NCI-H460 (cell line): Measurements from ENCODE around the gene SRP68. TPM values are rescaled to one million over a fixed set of nuclear protein-coding genes. Genes with fewer than 3 reads are reported as not detected.
"Not testable (repeated sequence)": the region's sequence is repeated elsewhere in the genome, so short reads cannot be mapped to it uniquely, and the experiment has no call there.

Source experiments
- DNase-seq: peaks from one replicate; pipeline ENCODE4 v3.0.0-alpha.2; 2016; ENCODE audit warnings: low read depth; ENCODE audit errors: extremely low read depth
- total RNA-seq: library from RNA; depleted of rRNA; stranded (reverse); fragments of >200 nt; shearing (Covaris generic); gene quantifications from 2 replicates; pipeline ENCODE4 v1.2.3, GENCODE V29; 2014

Gene SRP68
- total RNA-seq, 1 experiment from 2014 or later, result 34.9 TPM

DNA sequence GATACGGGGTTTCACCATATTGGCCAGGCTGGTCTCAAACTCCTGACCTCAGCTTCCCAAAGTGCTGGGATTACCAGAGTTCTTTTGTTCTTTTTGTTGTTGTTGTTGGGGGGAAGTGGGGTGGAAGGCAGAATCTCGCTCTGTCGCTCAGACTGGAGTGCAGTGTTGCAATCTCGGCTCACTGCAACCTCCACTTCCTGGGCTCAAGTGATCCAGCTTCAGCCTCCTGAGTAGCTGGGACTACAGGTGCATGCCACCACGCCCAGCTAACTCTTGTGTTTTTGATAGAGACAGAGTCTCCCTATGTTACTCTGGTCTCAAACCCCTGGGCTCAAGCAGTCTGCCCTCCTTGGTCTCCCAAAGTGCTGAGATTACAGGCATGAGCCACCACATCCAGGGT lies 6.1 kb upstream of the SRP68 start:
- not testable (repeated sequence) for DNase-seq

DNA sequence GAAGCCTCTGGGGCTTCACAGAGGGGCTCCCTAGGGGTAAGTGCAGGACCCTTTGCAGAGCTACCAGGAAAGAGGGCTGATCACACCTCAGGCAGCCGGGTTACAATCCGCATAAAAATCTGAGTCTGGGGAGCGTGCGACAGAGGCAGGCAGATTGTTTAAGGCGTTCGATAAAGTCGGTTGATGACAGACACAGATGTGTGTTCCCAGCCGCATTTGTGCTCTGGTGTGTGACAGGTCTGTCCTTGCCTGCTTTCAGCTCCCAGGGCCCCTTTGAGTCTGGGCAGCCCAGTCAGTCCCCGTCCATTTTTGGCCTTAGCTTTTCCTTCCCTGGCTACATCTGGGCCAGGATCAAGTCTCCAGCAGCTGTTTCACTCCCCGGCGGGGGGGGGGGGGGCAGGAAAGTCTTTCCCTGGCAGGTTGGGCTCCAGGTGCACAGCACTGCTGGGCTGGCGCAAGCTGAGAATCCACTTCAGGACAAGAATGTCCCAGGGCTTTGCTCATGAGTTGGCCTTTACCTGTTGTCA lies 5.3 kb upstream of the SRP68 start:
- no peak for DNase-seq

DNA sequence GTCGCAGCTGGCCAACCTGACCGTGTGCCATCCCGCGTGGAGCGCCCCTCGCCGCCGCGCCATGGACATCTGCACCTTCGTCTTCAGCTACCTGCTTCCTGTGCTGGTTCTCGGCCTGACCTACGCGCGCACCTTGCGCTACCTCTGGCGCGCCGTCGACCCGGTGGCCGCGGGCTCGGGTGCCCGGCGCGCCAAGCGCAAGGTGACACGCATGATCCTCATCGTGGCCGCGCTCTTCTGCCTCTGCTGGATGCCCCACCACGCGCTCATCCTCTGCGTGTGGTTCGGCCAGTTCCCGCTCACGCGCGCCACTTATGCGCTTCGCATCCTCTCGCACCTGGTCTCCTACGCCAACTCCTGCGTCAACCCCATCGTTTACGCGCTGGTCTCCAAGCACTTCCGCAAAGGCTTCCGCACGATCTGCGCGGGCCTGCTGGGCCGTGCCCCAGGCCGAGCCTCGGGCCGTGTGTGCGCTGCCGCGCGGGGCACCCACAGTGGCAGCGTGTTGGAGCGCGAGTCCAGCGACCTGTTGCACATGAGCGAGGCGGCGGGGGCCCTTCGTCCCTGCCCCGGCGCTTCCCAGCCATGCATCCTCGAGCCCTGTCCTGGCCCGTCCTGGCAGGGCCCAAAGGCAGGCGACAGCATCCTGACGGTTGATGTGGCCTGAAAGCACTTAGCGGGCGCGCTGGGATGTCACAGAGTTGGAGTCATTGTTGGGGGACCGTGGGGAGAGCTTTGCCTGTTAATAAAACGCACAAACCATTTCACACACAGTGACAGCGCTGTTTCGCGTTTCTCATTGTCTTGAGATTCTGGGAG lies 4.7 kb upstream of the SRP68 start:
- no peak for DNase-seq

DNA sequence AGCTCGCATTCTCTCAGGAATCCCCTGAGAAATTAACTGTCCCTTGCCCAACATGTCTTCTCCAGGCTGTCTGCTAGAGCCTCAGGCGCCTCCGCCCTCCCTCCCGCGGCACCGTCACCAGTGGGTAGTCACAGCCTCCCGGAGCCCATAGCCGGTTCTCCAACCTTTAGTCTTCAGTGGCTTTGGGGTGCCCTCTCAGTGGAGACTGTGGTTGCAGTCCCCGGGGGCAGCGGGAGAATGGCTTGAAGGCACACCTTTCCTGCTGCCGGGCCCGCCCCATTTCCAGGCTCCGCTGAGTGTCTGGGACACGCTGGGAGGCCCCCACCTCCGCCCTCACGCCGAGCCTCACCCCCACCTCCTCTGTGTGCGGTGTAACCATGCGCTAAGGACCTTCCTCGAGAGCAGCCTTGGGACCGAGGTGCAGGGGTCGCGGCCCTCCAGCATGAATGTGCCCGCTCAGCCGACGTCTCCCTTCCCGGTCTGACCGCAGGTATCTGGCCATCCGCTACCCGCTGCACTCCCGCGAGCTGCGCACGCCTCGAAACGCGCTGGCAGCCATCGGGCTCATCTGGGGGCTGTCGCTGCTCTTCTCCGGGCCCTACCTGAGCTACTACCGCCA lies 3.9 kb upstream of the SRP68 start:
- no peak for DNase-seq

DNA sequence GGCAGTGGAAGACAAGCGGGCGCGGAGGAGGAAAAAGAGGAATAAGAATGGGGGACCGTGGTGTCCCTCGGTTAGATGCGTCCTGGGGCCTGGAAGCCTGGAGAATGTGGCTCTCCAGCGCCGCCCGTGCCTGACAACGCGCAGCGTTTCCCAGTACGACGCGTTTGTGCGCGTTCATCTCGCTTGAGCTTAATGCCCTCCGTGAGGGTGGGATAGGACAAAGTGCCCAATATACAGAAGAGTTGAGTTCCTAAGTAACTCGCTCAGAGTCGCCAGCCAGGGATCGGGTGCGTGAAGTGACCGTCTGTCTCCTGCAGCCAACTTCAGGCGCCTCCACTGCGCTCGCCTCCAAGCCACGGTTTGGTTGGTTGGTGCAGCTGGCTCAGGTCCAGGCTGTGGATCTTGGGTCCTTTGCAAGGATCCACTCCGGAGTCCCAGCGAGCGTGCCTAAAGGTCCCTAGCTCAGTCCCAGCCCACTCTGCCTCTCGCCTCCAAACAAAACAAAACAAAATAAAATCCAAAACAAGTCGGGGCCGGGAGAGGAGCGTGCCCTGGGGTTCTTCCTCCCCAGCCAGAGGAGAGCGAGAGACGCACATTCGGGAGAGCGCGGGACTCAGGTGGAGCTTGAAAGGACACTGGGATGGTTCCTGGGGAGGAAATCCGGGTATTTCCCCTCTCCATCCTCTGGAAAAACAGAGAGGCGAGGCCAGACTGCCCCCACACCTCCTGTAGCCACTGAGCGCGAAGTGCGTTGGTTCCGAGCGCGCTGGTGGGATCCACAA lies 3.2 kb upstream of the SRP68 start:
- peak; percentile 26 for DNase-seq

DNA sequence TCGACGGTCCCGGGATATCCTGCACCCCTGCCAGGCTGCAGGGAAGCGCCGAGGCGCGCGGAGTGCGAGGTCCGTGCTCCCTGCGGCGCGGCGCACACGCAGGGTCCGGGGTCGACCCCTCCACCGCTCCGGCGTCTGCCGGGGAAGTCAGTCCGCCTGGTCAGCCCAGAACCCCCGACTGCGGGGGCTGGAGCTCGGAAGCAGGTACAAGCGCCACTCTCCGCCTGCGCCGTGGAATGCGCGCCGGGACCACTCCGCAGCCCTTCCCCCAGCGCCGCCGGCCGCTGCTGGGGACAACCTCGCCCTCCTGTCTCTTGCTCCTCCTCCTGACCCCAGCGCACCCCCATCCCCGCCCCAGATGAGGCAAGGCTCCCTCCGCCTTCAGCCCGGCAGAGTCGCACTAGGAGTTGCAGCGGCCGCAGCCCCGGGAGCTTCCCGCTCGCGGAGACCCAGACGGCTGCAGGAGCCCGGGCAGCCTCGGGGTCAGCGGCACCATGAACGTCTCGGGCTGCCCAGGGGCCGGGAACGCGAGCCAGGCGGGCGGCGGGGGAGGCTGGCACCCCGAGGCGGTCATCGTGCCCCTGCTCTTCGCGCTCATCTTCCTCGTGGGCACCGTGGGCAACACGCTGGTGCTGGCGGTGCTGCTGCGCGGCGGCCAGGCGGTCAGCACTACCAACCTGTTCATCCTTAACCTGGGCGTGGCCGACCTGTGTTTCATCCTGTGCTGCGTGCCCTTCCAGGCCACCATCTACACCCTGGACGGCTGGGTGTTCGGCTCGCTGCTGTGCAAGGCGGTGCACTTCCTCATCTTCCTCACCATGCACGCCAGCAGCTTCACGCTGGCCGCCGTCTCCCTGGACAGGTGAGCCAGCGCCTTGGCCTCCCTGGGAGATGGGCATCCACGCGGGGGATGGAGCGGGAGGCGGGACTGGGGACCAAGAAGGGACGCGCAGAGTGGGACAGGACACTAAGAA lies 2.4 kb upstream of the SRP68 start, which contains the start of gene GALR2:
Gene GALR2 (plus strand): TSS at position 392 of the 974 bp plus-strand sequence. CDS start 103 bp downstream, at position 495.
- no peak for DNase-seq

DNA sequence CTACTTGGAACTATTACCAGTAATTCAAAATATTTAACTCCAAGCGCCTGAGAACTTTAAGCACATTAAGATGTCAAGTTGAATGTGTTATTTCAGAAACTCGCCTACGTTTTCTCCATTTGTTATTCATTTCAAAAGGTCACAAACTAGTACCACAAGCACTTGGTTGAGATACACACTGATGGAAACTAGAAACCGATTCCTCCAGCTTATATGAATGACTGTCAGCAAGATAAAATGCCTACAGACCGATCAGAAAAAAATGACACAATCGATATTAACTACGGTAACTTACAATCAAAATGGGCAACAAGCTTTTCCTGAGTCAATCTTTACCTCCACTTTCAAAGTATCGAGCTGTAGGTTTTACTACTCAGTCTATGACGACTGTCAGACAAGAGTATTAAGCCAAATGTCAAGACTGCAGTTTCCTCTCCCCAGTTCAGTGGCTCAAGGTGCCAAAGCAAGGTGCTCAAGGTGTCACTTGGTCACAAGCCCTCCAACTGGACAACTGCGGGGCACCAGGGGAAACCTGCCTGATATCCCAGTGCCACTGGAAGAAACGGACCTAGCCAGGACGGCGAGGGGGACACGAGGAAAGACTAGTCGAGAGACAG lies 678 bp downstream of the SRP68 start:
- no peak for DNase-seq

DNA sequence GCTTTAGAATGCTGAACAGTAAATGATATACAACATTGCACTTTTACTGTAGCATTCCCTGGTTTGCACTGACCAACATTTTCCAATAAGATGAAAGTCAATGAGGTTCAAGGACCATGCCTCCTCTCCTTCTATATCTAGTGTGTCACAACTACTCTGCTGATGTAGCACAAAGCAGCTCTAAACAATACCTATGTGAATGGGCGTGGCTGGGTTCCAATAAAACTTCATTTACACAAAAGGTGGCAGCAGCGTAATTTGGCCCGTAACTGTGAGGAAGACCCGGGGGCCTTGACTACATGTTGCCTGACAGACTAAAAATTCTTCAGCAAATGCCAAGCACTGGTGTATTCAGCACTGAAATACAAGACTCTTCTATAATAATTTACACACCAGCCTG lies 6.5 kb downstream of the SRP68 start:
- DNase-seq, result no peak

DNA sequence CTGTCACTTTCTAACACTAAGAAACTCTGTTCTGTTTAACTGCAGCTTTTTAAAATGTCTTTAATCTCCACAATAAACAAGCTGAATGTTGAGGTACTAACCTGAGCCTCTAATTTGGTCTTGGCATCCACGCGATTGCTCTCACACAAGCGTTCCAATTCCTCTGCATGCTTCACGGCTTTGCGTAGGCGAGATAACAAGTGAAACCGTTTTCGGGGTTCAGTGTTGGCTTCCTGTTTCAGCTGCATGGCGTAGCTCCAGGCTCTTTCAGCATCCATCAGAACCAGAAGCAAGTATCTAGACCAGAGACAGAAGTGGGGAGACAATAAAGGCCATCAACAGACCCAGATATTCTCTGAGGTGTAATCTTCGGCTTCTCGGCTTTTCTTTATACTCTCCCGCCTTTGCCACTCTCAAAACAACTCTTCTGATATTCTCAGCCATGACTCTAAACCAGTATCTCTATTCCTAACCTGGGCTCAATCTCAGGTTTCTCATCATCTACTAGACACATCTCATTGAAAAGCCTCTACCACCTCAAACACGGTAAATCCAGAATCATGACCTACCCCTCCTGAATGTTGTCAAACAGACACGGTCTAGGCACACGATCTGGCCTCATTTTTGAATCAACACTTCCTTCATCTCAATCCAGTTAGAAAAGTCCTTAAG lies 8.3 kb downstream of the SRP68 start:
- no peak for DNase-seq

DNA sequence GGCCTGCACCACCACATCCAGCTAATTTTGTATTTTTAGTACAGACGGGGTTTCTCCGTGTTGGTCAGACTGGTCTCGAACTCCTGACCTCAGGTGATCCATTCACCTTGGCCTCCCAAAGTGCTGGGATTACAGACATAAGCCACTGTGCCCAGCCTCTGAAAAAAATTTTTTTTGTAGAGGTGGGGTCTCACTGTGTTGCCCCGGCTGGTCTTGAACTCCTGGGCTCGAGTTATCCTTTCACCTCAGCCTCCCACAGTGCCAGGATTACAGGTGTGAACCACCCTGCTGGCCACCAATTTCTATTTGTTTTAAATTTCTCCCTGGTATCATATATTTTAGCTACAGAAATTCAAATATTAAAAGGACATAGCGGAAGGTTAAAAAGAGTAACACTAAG lies 14.1 kb downstream of the SRP68 start:
- not testable (repeated sequence) for DNase-seq

DNA sequence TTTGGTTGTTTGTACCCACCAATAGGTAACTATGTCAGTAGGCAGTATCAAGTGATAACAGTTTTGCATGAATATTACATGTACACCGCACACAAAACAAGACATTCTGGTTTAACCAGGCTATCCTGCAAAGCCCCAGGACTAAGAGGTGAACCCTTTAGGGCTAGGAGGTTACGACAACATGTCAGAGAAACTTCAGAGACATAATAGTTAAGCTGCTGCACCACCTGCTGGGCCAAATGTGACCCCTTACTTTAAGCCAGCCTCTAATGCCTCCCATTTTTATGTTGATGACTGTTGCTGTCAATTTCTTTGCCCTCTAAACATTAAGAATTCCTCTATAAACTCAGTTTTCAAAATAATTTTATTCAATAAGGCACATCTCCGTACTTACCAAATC lies 15.4 kb downstream of the SRP68 start:
- DNase-seq, result no peak

DNA sequence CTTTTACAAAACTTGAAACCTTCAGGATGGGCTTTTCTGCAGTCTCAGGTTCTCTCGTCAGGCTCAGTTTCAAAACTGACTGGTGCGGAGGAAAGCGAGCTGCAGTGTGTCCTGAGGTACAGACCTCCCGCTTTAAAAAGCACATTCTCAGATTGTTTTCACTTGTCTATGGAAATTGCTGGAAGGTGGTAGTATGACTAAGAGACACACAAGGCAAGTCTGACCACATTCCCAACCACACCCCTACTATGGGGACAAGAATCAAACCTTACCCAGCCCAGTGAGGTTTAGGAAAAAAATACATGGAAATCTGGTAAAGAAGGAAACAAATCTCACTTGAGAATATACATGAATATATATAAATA lies 18.2 kb downstream of the SRP68 start:
- no peak for DNase-seq

DNA sequence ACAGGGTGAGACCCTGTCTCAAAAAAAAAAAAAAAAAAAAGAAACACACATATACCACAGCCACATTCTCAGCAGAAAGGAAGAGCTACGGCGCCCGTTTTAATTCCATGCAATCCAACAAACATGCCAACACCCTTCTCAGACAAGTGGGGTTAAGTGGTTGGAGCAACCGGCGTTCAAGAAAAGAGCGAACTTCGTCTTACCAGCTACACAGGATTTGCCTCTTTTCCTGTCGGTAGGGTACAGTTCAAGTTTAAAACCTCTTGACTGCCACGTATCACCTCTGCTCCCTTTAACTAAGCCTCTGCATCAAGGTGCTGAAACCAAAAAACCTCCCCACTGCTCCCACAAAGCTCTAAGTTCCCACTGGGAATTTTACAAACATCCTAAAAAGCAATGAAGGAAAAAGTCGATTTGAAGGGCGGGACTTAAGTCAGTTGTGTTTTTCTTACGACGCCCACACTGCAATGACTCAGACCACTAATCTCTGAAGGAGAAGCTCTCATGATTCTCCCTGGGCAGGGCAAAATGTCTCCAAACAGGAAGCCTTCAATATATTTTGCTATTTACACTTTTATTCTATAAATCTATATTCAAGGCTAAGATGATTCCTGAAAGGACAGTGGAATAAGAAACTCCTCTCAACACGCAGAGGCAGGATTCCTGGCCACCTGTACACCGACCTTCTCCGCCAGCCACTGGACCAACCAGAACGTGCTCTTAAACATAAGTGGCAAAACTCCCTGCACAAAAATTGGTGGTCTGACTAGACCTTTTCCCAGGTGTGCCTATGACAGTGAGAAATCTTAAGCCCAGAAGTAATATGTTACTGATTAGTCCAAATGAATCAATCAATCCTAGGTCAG lies 18.8 kb downstream of the SRP68 start:
- DNase-seq, result no peak

DNA sequence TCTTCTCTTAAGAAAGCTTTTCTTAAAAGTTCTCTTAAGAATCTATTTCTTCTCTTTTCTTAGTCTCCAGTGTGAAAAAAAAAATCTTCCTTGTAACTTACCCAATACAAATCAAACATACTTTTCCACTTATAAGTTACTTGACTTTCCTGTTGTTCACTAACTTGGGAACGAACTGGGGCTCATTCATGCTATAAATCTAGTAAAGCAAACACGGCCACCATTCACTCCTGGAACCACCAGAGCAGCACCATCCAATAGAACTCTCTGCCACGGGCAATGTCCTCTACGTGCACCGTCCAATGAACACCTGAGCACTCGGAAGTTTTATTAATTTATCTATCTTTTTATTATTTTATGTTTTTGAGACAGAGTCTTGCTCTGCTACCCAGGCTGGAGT lies 20.8 kb downstream of the SRP68 start:
- no peak for DNase-seq

DNA sequence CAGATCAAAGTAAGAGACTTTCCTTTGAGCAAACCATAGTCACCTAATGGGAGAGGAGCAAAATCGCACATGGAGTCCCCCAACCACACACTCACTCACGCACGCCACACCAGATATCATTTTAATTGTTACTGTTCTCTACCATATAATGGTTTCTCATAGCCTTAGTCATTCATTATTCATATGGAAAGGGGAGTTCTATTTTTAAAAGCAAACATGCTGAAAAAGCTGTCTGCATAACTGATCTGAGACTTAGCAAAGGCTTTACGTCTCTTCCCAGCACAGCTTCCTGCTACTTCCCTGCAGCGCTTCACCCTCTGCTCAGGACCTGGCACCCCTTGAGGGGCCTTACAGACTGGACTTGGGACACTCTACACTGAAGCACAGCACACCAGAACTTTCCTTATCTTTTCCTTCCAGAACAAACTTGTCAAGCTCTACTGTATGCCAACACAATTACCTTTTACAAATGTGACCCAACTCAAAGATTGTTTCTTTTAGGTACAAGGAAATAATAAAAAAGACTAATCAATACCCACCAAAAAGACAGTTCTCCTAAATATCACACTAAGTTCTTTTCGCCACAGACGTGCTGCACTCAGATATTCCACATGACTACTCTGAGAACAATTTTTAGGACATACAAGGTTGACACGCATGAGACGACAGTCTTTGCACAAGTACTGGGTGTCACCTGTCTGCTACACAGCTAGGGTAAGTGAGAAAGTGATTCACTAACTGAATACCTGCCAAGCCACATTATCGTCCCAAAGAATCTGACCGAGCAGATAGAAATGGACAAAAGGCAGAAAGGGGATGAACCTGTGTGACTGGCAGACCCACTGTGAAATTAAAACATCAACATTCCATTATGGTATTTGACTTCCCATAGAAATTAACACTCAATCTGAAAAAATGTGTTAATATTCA lies 21.5 kb downstream of the SRP68 start:
- no peak for DNase-seq

DNA sequence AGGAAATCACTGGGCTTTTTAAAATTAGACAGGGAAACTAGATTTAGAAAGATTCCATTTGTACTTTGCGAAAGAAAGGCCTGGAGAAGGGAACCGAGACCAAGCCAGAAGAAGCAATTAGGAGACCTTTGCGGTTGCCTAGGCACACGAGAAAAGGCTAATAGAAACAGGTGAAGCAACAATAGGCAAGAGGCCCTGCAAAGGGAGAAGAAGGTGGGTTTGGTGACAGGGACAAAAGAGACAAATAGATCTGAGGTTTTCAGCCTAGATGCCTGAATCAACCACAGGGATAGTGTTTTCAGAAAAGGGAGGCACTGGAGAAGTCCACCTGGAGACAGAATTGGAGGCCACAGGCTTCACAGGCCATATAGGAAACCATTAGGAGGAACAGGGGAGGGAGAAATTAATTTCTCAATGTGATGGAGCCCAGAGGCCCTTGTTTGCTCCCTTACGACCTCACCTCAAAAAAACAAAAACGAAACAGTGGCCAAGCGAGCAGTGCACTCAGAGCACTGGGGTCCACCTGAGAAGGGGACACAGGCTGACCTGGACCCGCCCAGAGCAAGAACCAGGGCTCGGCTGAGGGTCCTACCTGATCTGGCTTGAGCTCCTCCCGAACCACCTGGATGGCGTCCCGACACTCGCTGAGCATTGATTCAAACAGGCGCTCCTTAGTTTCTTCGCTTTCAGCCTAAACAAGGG lies 22.3 kb downstream of the SRP68 start:
- DNase-seq, result no peak
